Glomerular visceral epithelial cell (primary cell): ENCODE measurements around the gene SUN1.

ENCODE experiments used
- DNase-seq: peaks from one replicate; pipeline ENCODE4 v3.0.0-alpha.2; 2016; ENCODE audit errors: extremely low spot score

SUN1 gene

DNA sequence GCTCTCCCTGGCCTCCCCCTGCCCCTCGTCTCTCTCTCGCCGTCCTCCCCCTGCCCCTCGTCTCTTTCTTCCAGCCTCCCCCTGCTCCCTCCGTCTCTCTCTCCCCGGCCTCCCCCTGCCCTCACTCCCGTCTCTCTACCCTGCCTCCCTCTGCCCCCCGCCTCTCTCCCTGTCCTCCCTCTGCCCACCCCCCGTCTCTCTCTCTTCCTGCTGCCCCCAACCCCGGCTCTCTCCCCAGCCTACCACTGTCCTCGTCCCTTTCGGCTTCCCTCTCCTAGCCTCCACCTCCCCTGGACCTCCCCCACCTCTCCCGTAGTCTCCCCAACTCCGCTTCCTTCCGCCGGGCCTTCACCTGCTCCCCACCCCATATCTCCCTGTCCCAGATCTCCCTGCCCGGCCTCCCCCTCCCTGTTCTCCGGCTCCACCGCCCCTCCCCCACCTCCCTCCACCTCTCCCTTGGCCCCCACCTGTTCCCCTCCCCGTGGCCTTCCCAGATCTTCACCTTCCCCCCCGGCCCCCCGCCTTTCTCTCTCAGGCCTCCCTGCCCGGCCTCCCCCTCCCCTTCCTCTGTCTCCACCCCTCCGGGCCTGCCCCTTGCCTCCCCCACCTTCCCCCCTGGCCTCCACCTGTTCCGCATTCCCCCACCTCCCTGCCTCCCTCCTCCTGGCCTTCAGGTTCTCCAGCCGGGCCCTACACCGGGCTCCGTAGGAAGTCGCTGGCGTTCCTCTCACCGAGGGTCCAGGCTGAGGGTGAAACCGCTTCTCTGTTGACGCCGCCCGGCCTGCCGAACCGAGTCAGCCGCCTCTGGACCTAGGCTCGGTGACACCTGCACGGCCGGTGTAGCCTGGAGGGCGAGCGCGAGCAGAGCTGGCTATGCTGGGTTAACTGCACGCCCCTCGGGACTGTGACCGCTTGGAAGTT lies 45.3 kb downstream of the SUN1 start:
- peak; percentile 29 for DNase-seq

DNA sequence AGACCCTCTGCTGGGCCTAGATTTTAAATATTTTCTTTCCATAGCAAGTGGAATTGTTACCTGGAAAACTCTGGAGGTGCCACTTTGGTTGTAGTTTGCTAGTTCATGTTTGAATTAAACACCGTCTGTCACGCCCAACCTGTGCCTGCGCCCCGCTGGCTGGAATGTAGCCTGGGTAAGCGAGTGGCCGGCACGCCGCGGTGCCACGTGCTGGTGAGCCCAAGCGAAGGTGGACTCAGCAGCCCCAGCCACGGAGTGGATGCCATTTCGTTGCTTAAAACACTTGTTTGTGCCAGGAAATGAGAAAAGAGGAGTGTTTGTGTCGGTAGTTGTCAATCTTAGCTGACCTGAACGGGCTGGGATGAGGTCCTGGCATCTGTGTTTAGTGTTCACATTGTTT lies 46.8 kb downstream of the SUN1 start:
- DNase-seq, result no peak

DNA sequence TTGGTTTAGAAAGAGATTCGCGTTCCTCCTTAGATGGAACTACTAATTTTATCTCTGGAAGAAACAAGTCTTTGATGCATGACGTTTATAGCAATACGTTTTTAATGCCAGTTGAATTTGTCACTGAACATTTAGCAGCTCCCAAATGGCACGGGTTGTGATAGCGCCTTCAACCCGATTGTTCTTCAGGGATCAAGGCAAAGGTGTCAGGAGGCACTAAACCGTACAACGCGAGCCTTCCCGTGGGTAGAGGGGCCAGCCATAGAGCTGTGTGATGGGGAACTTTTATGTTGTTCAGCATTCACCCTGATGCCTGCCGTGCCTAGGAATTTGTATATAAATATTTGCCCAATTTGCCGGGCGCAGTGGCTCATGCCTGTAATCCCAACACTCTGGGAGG lies 47.4 kb downstream of the SUN1 start:
- DNase-seq, result no peak

DNA sequence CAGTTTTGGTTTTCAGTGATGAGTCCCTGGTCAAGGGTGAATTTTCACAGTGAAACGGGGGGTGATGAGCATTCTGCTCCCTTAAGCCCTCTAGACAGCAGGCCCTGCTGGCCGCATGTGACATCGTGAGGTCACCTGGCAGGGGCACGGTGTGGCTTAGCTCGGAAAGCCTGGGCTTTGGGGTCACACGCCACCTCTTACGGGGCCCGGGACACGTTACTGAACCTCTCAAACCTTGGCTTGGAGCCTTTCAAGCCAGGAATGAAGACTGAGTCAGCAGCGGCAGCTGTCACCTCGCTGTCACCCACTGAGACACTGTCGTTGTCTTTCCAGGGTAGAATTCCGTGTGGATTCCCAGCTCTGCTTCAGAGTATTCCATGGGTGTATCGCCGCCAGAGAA lies 48.2 kb downstream of the SUN1 start:
- no peak for DNase-seq

DNA sequence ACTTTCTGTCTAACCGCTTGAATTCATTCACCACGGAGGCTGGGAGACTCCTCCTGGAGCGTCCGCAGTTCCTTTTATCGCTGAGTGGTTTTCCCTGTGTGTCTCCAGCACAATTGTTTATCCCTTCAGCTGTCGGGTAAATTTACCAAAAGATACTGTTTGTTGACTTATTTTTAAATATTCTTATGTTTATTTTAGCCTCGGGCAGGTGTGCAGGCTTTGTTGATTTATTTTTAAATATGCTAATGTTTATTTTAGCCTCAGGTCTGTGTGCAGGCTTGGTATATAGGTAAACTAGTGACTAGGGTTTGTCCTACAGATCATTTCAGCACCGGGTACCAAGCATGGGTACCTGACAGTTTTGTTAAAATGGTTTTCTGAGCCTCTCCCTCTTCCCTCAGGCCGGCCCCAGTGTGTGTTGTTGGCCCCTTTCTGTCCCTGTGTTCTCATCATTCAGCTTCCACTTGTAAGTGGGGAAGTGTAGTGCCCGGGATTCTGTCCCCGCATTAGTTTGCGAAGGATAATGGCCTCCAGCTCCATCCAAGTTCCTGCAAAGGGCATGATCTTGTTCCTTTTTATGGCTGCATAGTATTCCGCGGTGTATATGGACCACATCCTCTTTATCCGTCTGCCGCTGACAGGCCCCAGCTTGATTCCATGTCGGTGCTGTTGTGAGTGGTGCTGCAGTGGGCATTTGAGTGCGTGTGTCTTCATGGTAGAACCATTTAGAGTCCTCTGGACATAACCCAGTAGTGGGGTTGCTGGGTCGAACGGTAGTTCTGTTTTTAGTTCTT lies 49.4 kb downstream of the SUN1 start:
- no peak for DNase-seq

DNA sequence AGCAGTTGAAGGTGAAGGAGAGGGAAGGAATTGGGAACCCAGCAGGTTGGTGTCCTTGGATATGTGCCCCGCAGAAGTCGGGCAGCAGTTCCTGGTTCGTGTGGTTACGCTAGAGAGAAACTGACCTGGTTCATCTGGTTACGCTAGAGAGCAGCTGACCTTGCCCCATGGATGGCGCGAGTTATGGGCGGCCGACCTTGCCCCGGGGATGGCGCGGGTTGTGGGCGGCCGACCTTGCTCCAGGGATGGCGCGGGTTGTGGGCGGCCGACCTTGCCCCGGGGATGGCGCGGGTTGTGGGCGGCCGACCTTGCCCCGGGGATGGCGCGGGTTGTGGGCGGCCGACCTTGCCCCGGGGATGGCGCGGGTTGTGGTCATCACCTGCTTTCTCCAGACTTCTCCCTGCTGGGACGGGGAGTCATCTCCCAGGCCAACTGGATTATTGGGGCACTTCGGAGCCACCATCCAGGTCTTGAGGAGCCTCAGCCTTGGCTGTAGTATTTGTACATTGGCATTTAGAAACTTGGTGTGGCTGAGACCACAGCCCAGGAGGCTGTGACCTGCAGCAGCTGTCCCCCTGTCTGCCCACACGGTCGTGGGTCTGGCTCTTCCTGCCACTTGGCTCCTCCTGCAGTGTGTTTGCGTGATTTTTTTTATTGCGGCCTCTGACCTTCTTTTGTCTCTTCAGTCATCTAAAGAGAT lies 50.2 kb downstream of the SUN1 start:
- no peak for DNase-seq

DNA sequence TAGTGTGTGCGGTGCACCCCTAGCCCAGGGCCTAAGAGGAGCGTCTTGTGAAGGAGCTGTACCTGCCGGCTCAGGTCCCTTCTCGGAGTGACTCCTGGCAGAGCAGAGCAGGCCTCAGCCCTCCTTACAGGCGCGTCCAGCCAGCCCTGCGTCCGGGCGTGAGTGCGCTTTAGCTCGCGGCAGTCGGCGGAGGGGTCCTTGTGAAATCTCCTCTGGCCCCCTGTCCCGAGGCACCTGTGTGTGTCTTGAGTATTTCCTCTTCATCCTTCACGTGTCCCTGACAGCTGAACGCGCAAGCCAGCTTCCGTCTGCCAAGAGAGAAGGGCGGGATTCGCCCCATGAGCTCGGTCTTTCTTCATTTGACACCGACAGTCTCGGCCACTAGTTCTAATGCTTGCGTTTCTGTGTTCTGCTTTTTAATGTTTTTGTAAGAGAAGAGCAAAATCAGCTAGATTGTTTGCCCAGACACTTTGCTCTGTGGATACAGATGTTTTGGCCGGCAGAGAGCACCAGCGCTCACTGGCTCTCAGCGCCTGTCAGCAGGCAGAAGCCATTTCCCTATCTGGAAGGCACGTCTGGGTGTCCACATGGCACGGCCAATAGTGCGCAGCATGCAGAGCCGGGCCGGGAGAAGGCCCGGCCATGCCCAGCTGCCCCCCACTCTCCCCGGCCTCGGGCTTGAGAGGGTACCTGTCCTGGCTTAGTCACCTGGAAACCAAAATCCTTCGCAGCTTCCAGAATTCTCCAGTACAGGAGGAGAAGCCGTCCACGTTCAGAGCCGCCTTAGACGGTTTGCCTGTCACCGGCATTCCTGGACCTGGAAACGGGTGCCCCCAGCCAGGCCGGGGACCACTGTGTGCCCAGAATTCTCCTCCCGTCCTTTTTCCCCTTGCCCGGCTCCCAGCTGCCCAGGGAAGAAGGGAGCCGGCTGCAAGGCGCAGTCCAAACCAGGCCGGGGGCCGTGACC lies 51.1 kb downstream of the SUN1 start:
- DNase-seq, result no peak

DNA sequence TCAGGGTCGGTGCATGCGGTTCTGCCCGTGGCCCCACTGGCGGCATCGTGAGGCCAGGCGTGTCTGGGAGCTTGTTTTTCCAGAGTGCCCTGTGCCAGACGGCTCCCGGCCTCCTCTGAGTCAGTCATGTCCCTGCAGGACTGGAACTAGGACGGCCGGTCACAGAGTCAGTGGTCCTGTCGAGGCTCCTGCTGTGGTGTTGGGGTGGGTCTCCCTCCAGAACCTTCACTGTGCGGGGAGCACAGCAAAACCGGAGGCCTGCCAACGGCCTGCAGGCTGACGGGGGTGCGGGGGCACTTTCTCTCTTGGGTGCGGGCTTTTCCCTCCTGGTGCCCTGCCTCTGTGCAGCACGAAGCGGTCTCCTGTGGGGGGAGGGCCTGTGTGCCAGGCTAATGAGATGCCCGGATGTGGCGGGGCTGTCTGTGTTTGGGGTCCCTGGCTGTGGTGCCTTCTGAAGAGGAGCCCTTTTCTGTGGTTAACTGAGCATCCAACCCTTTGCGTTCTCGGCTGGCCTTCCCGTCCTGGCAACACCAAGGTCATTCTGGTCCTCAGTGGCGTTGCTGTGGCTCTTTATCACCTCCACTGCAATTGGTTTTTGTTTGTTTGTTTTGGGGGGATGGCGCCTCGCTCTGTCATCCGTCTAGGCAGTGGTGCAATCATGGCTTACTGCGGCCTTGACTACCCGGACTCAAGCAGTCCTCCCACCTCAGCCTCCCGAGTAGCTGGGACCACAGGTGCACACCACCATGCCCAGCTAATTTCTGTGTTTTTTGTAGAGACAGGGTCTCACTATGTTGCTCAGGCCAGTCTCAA lies 52.1 kb downstream of the SUN1 start:
- no peak for DNase-seq

DNA sequence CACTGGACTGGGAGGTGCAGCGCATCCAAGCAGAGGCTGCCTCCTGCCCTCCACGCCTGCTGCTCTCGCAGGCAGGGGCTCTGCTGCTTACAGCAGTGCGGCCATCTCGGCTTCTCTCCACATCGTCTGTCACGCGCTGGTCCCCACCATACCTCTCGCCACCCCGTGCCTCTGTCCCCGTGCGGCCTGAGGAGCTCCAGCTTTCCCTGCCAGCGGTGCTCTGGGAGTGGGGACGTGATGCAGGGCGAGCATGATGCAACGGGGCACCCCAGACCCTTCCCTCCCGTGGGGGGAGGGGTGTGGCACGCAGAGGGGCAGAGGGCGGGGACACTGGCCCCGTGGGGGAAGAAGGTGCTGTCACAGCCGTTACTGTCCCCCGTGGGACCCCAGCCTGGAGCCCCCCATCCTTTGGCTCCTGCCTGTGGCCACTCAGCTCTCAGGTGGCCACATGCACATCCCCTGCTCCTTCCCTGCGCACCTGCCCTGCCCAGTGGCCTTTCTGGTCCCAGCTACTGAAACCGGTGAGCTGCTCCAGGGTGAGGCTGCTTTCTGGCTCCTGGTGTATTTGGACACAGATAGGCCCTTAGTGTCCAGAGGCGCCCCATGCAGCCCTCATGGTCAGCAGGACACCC lies 53.1 kb downstream of the SUN1 start:
- no peak for DNase-seq

DNA sequence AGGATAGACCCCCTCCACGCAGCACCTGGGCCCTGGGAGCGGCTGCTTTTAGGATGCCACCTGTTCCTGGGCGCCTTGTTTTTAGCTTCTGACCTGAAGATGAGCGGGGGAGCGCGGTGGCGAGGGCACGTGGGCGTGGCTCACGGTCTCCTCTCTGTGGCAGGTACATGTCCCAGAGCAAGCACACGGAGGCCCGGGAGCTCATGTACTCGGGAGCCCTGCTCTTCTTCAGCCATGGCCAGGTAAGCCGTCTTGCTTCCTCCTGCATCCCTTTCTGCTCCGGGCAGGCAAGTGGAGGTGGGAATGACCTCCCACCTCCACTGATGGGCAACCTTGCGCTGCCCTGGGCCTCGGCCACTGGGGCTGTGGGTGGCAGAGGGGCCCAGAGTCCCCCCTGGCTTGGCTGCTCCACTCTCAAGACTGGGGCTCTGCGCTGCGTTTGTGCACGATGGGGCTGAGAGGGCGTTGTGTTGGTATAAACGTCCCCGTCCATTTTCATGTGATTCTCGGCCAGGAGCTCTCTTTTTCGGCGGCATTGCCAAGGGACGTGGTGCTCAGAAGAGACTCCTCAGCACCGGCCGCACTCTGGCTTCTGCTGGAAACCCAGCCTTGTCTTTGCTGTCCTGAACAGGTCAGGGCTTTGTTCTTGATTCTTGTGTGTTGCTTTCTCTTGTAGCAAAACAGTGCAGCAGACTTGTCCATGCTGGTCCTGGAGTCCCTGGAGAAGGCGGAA lies 53.8 kb downstream of the SUN1 start:
- DNase-seq, result no peak

DNA sequence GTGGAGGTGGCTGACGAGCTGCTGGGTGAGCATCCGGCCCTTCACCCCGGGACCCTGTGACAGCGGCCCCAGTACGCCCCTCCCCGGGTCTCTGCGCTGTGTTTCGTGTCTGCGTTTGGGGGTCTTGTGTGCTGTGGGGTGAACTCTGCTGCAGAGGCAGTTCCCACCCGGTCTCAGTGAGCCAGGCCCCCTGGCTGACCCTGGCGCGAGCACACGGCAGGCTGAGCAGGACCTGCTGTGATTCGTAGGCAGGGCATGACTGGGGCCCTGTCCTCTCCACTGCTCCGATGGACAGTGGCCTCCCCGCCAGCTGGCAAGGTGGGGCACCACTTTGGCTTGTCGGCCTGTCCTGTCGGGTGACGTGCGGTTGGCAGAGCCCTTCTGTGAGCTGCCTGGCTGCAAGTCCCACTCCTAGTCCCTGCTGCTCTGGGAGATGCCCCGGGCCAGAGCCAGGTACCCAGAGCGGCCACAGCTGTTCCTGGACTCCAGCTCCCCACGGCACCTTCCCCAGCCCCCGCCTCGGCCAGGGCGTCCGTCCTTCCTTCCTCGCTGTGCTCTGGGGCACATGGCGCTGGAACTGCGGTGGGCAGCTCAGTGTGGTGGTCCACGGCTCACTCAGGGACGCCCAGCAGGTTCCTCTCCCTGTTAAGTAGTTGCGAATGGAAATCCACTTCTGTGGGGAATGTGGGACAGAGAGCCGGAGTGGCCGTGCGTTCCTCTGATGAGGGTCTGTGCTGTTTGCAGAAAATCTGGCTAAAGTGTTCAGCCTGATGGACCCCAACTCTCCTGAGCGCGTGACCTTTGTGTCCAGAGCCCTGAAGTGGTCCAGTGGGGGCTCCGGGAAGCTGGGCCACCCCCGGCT lies 54.6 kb downstream of the SUN1 start:
- DNase-seq, result no peak

DNA sequence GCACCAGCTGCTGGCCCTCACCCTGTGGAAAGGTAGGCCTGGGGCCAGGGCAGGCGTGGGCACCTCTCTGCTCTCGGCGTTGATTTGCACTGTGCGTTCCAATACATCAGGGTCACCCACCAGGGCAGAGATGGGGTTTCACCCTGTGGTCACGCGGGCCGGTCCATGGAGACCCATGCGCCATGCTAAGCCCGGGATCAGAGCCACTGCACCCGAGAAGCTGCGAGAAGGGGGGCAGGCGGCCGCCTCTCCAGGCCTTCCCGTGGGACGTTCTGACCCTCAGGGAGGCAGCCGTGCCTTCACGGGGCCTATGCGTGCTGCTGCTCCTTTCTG lies 55.2 kb downstream of the SUN1 start:
- DNase-seq, result no peak

DNA sequence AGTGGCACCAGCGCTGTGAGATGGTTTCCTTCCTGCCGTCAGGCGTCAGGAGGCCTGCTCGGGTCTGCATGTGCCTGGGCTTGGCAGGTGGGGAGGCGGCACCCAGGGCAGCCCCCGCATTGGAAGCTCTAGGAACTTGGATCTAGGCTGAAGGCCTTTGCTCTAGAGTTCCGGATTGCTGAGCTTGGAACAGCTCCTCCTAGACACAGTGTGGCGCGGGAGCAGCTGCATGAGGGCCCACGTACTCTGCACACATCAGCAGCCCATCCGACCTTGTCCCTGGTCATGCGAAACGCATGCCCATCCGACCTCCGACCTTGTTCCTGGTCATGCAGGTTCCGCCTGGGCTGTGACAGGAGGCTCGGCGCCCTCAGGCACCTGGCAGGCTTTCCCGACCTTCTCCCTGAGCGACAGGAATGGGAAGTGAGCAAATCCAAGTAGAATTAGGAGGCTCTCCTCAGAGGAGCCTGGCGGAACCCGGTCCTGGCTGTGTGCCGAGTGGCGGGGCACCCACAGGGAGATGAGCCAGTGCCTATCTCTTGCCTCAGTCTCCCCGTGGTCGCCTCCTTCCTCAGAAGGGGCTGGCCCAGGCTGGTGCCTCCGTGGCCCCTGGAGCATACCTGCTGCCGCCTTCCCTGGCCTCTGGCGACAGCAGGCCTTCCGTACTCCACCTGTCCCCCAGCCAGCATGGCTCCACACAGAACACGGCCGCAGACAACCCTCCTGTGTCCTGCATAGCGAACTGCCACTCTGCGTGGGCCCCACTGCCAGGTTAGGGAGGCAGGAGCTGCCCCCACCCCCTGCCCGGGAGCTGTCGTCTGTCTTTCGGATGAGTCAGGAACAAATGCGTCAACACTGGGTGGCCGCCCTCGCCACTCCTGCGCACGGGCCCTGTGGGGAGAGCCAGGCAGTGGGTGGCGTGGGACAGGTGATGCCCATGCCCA lies 56.1 kb downstream of the SUN1 start:
- DNase-seq, result no peak

DNA sequence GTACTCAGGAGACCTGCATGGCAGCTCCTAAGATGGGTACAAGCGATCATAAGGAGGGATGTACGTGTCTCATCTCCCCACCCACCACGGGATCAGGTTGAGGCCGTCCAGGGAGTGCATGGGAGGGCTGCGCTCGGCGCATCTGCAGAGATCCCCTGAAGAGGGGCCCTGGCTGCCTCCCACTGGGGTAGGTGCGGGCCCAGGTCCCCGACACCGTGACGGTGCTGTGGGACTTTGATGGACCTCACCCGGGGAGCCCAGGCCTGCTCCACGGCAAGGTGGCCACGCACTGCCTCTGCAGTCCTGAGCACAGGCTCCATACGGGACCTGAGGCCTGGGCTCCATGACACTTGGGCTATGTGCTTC lies 56.7 kb downstream of the SUN1 start:
- no peak for DNase-seq

DNA sequence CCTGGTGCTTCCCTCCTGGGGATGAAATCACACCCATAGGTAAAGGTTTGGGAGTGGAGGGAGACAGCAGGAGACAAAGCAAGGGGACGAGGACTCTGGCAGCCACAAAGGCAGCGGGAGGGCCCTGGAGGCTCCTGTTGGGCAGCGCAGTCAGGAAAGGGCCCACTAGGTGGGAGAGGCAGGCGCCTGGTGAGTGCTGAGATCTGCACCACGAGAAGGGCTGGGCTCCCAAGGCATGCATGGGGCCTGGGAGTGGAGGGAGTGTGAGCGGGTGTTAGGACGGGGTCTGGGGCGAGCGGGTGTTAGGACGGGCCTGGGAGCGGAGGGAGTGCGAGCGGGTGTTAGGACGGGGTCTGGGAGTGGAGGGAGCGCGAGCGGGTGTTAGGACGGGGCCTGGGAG lies 57.1 kb downstream of the SUN1 start:
- DNase-seq, result no peak

DNA sequence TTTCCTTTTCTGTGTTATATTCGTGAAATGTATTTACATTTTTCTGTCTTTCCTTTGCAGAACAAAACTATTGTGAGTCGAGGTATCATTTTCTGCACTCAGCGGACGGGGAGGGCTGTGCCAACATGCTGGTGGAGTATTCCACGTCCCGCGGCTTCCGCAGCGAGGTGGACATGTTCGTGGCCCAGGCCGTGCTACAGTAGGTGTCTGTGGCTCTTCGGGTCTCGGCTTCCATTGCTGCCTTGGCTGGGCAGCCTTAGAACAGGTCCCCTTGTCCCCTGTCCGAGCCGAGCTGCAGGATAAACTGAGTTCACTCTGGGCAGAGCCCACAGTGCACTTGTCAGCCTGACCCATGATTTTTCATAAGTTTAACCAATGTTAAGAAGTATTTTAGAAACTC lies 58.6 kb downstream of the SUN1 start:
- DNase-seq, result no peak

DNA sequence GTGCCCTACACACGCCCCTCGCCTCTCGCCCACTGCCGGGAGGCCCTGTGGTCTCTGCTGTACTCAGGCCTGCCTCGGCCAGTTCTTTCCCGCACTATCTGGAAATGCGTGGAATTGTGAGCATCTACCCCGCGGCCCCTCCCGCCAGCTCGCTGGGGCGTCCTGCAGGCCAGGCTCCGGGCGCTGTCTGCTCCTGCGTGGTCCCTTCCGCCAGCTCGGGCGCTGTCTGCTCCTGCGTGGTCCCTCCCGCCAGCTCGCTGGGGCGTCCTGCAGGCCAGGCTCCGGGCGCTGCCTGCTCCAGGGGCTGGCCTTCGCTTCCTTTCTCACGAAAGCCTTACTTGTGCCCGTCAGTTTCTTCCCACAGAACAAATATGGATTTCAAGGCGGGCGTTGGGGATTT lies 59.0 kb downstream of the SUN1 start:
- DNase-seq, result no peak
